ENCODE results near the gene PELI2.

DNA sequence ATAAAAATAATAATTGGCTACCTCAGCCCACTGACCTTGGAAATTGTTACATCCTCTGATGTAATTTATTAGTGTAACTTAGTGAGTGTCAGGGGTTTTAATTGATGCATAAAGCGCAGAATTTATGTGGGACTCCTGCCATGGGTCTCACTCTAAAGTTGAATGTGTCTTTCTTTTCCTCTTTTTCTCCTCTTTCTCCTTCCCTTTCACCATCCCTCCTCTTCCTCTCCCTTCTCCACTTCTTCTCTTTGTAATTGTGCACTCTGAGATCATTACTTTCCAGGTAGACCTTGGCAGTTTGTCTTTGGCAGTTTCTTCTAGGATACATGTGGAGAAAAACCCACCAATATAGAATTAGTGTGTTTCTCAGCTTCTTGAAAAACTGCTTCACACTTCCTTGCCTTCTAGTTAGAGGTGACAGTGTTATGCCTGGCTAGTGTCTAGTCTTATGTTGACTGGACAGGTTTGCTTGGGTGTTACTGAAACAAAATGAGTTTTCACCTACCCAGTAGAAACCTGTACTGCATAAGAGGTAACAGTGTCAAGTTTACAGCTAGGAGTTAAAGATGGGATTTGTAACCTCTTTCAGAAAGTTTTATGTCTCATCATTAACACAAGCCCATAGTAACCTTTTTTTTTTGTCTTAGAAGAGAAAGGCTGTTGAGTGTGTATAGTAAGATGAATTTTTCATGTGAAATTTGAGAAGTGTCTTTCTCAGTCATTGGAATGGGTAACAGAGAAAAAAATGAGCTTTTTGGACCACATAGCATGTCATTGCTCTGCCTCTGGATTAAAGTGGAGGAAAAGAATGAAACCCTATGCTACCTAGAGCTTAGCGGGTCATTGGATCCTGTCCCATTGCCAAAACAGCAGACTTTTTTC is 18.6 kb downstream of the PELI2 start:
- TF ChIP-seq, protein P1, sequence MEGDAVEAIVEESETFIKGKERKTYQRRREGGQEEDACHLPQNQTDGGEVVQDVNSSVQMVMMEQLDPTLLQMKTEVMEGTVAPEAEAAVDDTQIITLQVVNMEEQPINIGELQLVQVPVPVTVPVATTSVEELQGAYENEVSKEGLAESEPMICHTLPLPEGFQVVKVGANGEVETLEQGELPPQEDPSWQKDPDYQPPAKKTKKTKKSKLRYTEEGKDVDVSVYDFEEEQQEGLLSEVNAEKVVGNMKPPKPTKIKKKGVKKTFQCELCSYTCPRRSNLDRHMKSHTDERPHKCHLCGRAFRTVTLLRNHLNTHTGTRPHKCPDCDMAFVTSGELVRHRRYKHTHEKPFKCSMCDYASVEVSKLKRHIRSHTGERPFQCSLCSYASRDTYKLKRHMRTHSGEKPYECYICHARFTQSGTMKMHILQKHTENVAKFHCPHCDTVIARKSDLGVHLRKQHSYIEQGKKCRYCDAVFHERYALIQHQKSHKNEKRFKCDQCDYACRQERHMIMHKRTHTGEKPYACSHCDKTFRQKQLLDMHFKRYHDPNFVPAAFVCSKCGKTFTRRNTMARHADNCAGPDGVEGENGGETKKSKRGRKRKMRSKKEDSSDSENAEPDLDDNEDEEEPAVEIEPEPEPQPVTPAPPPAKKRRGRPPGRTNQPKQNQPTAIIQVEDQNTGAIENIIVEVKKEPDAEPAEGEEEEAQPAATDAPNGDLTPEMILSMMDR (IDR thresholded peaks at IDR 0.05) = no peak
- TF ChIP-seq POLR2A (IDR thresholded peaks at IDR 0.05) = no peak
